ENCODE measurements around the gene FLT4.

FLT4 gene

GRCh38 chr5:180603076-180603594 lies 46.3 kb downstream of the FLT4 start:
- Histone ChIP-seq H3K27ac (ENCODE audit: low read depth, low read length) (no peak overlapping the region), H3K36me3 (ENCODE audit: control insufficient read depth, low read length) (no peaks in the 10 kb centered on the region), H3K4me1 (ENCODE audit: control insufficient read depth, low read length) (no peaks in the 10 kb centered on the region), H3K4me2 (ENCODE audit: low read length) (no peak overlapping the region), H3K9me2 (replicated peaks; ENCODE audit: control insufficient read depth, low read length) (no peaks in the 10 kb centered on the region), H3K27me3 (ENCODE audit: control insufficient read depth, low read length) (no peaks in the 10 kb centered on the region), H3K79me2 (ENCODE audit: control insufficient read depth, low read length) (no peaks in the 10 kb centered on the region), H3F3A (ENCODE audit: control insufficient read depth, insufficient read depth) (no peaks in the 10 kb centered on the region), H3K9me3 (ENCODE audit: control insufficient read depth, insufficient read depth, low read length) (no peaks in the 10 kb centered on the region), H3K4me3 (ENCODE audit: low read length) (no peak overlapping the region), H4K20me1 (ENCODE audit: control insufficient read depth, insufficient read depth, low read depth, low read length) (no peaks in the 10 kb centered on the region)
- TF ChIP-seq CTCF (IDR thresholded peaks at IDR 0.05; ENCODE audit: low read depth, low read length, poor library complexity, severe bottlenecking) (no peak), EZH2phosphoT487 (IDR thresholded peaks at IDR 0.05; ENCODE audit: borderline replicate concordance, low read length) (no peak)

GRCh38 chr5:180602481-180603075 lies 46.8 kb downstream of the FLT4 start:
- Histone ChIP-seq H3F3A (ENCODE audit: control insufficient read depth, insufficient read depth) (no peaks in the 10 kb centered on the region), H3K27me3 (ENCODE audit: control insufficient read depth, low read length) (no peaks in the 10 kb centered on the region), H3K9me2 (replicated peaks; ENCODE audit: control insufficient read depth, low read length) (no peaks in the 10 kb centered on the region), H3K4me3 (ENCODE audit: low read length) (no peak overlapping the region), H3K79me2 (ENCODE audit: control insufficient read depth, low read length) (no peaks in the 10 kb centered on the region), H3K27ac (ENCODE audit: low read depth, low read length) (no peak overlapping the region), H3K9me3 (ENCODE audit: control insufficient read depth, insufficient read depth, low read length) (no peaks in the 10 kb centered on the region), H3K4me2 (ENCODE audit: low read length) (no peak overlapping the region), H3K36me3 (ENCODE audit: control insufficient read depth, low read length) (no peaks in the 10 kb centered on the region), H3K4me1 (ENCODE audit: control insufficient read depth, low read length) (no peaks in the 10 kb centered on the region), H4K20me1 (ENCODE audit: control insufficient read depth, insufficient read depth, low read depth, low read length) (no peaks in the 10 kb centered on the region)
- TF ChIP-seq CTCF (IDR thresholded peaks at IDR 0.05; ENCODE audit: low read depth, low read length, poor library complexity, severe bottlenecking) (no peak), EZH2phosphoT487 (IDR thresholded peaks at IDR 0.05; ENCODE audit: borderline replicate concordance, low read length) (no peak)

- H3K27me3 ChIP-seq (ENCODE audit: control insufficient read depth, low read length): no peaks in the 10 kb centered on the region
- H3K79me2 ChIP-seq (ENCODE audit: control insufficient read depth, low read length): no peaks in the 10 kb centered on the region
- H3F3A ChIP-seq (ENCODE audit: control insufficient read depth, insufficient read depth): no peaks in the 10 kb centered on the region
- no peak overlapping the region for H3K4me2 ChIP-seq (ENCODE audit: low read length)
- TF ChIP-seq CTCF (IDR thresholded peaks at IDR 0.05; ENCODE audit: low read depth, low read length, poor library complexity, severe bottlenecking) (no peak), EZH2phosphoT487 (IDR thresholded peaks at IDR 0.05; ENCODE audit: borderline replicate concordance, low read length) (no peak)
- no peaks in the 10 kb centered on the region for H4K20me1 ChIP-seq (ENCODE audit: control insufficient read depth, insufficient read depth, low read depth, low read length)
- H3K4me1 ChIP-seq (ENCODE audit: control insufficient read depth, low read length): no peaks in the 10 kb centered on the region
- H3K27ac ChIP-seq (ENCODE audit: low read depth, low read length): no peak overlapping the region
- H3K4me3 ChIP-seq (ENCODE audit: low read length): no peak overlapping the region
- H3K9me2 ChIP-seq (replicated peaks; ENCODE audit: control insufficient read depth, low read length): no peaks in the 10 kb centered on the region
- no peaks in the 10 kb centered on the region for H3K9me3 ChIP-seq (ENCODE audit: control insufficient read depth, insufficient read depth, low read length)
- no peaks in the 10 kb centered on the region for H3K36me3 ChIP-seq (ENCODE audit: control insufficient read depth, low read length)
Measured at GRCh38 chr5:180601591-180602480, 47.6 kb downstream of the FLT4 start.

All from DOHH2 (cell line).